GM12874 (cell line): ENCODE measurements around the gene NPHP4.

Experiments used
- CTCF ChIP-seq: IDR thresholded peaks from 2 replicates; pipeline ENCODE4 v1.5.1; 2011; ENCODE audit warnings: low read depth, mild to moderate bottlenecking, control low read depth, low read length, moderate library complexity; ENCODE audit not compliant: insufficient read depth

Gene NPHP4

GRCh38 chr1:5933676-5934057 lies 58.6 kb downstream of the NPHP4 start:
- no peak for TF ChIP-seq CTCF

DNA sequence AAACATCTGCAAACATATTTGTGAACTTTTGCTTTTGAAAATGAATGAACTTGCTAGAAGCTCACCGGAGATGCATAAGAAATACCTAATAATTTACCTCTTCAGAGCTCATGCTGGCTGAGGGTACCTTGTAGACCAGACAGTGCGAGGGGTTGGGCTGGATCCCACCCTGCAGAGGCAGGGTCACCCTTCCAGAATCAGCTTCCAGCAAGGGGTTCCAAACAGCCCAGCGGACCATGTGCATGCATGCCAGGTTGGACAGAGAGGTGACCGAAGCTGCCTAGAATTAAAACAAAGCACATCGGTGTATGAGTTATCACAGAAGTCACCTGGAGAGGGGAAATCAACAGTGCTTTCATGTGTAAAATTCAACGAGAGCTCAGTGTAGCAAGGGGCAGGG lies 59.2 kb downstream of the NPHP4 start:
- no peak for TF ChIP-seq CTCF

DNA sequence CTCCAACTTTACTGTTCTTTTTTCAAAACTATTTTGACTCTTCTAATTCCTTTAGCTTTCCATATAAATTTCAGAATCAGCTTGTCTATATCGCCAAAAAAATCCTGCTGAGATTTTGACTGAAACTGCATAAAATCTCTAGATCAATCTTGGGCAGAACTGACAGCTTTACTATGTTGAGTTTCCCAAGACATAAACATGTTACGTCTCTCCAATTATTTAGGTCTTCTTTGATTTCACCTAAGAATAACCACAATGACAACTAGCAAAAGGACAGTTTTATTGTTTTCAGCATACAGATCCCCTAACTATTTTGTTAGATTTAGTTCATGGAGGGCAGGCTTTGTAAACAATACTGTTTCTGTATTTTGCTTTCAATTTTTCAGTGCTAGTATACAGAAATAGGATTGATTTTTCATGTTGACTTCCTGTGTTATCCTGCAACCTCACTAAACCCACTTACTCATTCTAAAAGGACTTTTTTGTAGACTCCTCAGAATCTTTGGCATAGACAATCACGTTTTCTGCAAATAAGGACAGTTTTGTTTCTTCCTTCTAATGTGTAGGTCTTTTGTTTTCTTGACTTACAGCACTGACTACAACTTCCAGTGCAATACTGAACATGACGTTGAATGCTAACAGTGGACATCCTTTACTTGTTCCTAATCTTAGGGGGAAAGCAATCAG lies 63.4 kb downstream of the NPHP4 start:
- no peak for TF ChIP-seq CTCF

GRCh38 chr1:5927506-5928370 lies 64.5 kb downstream of the NPHP4 start:
- TF ChIP-seq CTCF = no peak

- TF ChIP-seq CTCF = no peak
These were observed 65.4 kb downstream of the NPHP4 start for GRCh38 chr1:5926686-5927435.

DNA sequence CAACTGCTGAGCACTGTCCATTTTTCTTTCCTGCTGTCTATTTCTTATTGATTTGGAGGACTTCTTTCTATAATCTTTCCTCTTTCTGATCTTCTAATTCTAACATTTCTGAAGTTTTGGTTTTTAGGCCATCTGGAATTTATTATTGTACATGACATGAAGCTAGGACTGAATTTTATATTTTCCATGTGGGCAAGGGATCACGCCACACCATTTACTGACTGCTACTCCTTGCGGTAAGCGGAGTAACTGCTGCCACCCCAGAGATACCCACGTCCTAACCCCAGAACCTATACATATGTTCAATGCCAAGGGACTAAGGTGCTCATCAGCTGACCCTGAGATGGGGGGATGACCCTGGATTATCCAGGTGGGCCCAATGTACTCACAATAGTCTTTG lies 70.6 kb downstream of the NPHP4 start:
- no peak for TF ChIP-seq CTCF

GRCh38 chr1:5921129-5921528 lies 71.1 kb downstream of the NPHP4 start:
- TF ChIP-seq CTCF = no peak
